Spinal cord (tissue), 10 donors: Measurements from ENCODE around the gene TBC1D3I. TPM values are rescaled to one million over a fixed set of nuclear protein-coding genes. Genes with fewer than 3 reads are reported as not detected.
"Not testable (repeated sequence)": the region's sequence is repeated elsewhere in the genome, so short reads cannot be mapped to it uniquely, and the experiment has no call there.

Experiments used
- DNase-seq, 6 donors: peaks; one replicate each; pipeline versions ENCODE4 v3.0.0 to v3.0.0-alpha.2; 2013 to 2015; ENCODE audit warnings: low spot score in 6 of 6, low read depth in 4 of 6
- H3K27ac ChIP-seq: one replicate; pipeline ENCODE4 v1.5.1; 2013; ENCODE audit warnings: low read depth, low read length, control low read depth
- H3K27me3 ChIP-seq: one replicate; pipeline ENCODE4 v1.6.1; 2013; ENCODE audit warnings: low read length; ENCODE audit not compliant: control insufficient read depth, insufficient read depth
- H3K36me3 ChIP-seq: one replicate; pipeline ENCODE4 v1.6.1; 2013; ENCODE audit warnings: low read length; ENCODE audit not compliant: control insufficient read depth, insufficient read depth
- H3K4me1 ChIP-seq: one replicate; pipeline ENCODE4 v1.6.1; 2013; ENCODE audit warnings: low read length; ENCODE audit not compliant: control insufficient read depth, insufficient read depth
- H3K4me3 ChIP-seq: one replicate; pipeline ENCODE4 v1.5.1; 2013; ENCODE audit warnings: low read depth, low read length, control low read depth
- H3K9me3 ChIP-seq: one replicate; pipeline ENCODE4 v1.6.1; 2013; ENCODE audit warnings: low read length; ENCODE audit not compliant: control insufficient read depth, insufficient read depth
- WGBS: methylation state at CpG from one replicate; pipeline ENCODE4 v1.1.5; 2013; ENCODE audit warnings: missing lambda C conversion rate; ENCODE audit not compliant: insufficient coverage; 5-methylcytosine and 5-hydroxymethylcytosine counted together
- long read RNA-seq, 4 donors: transcript quantifications; one replicate each; lab custom pipeline, GENCODE V29; 2026
- polyA plus RNA-seq, 2 donors: library from polyadenylated mRNA; unstranded; fragments of 120-200 nt; gene quantifications; one replicate each; pipeline ENCODE4 v1.2.1, GENCODE V29; 2013; ENCODE audit not compliant: insufficient read length in 2 of 2
- total RNA-seq, 2 donors: library from RNA; depleted of rRNA in 1 of 2; stranded (reverse); fragments of 120-200 nt in 1 of 2; fragments of >200 nt in 1 of 2; gene quantifications; one replicate each; pipeline versions ENCODE4 v1.2.3 to v1.2.4, GENCODE V29; 2013 to 2014
- donor health status: healthy.

TBC1D3I gene
- total RNA-seq = not detected
- 1 to 10 TPM in 1 of 2 donors, under 1 TPM in 1; 0.68 to 9.5 TPM for polyA plus RNA-seq
- long read RNA-seq, donor 1 = 0 reads
- long read RNA-seq, donor 2 = 0 reads
- long read RNA-seq, donor 3 = 0 reads
- long read RNA-seq, donor 4 = 0 reads

- H3K27ac ChIP-seq, H3K36me3 ChIP-seq, H3K9me3 ChIP-seq, H3K4me3 ChIP-seq, H3K27me3 ChIP-seq, DNase-seq, H3K4me1 ChIP-seq: not testable (repeated sequence)
- no CpG with 5 or more reads among the region's 11 CpGs for WGBS
Observed at GRCh38 chr17:36264470-36264869, at the start of gene TBC1D3I. TBC1D3I (minus strand) TSS chr17:36264570; CDS start chr17:36262985, 1,585 bp downstream.

- not testable (repeated sequence) for DNase-seq, H3K9me3 ChIP-seq, H3K4me1 ChIP-seq, H3K27ac ChIP-seq, H3K4me3 ChIP-seq, H3K27me3 ChIP-seq, H3K36me3 ChIP-seq
- WGBS = no CpG with 5 or more reads among the region's 1 CpG
Observed at GRCh38 chr17:36295161-36295560, 30.8 kb upstream of the TBC1D3I start.

GRCh38 chr17:36289965-36290612 lies 25.7 kb upstream of the TBC1D3I start:
- H3K27ac ChIP-seq, H3K36me3 ChIP-seq, H3K4me3 ChIP-seq, DNase-seq, H3K9me3 ChIP-seq, H3K27me3 ChIP-seq, H3K4me1 ChIP-seq: not testable (repeated sequence)
- WGBS = no CpG with 5 or more reads among the region's 2 CpGs

- H3K27me3 ChIP-seq, H3K36me3 ChIP-seq, H3K4me1 ChIP-seq, H3K9me3 ChIP-seq, H3K27ac ChIP-seq, DNase-seq, H3K4me3 ChIP-seq: not testable (repeated sequence)
- no CpG with 5 or more reads among the region's 5 CpGs for WGBS
Observed at GRCh38 chr17:36284219-36284618, 19.8 kb upstream of the TBC1D3I start.

GRCh38 chr17:36283256-36283655 lies 18.9 kb upstream of the TBC1D3I start:
- not testable (repeated sequence) for H3K9me3 ChIP-seq, H3K36me3 ChIP-seq, H3K4me3 ChIP-seq, DNase-seq, H3K27ac ChIP-seq, H3K27me3 ChIP-seq, H3K4me1 ChIP-seq
- WGBS = no CpG with 5 or more reads among the region's 1 CpG

GRCh38 chr17:36242046-36242445 lies 22.3 kb downstream of the TBC1D3I start:
- H3K4me3 ChIP-seq, H3K4me1 ChIP-seq, H3K27me3 ChIP-seq, DNase-seq, H3K36me3 ChIP-seq, H3K9me3 ChIP-seq, H3K27ac ChIP-seq: not testable (repeated sequence)
- no CpG with 5 or more reads among the region's 4 CpGs for WGBS

GRCh38 chr17:36229644-36230043 lies 34.7 kb downstream of the TBC1D3I start:
- H3K27me3 ChIP-seq, H3K4me1 ChIP-seq, H3K27ac ChIP-seq, H3K36me3 ChIP-seq, DNase-seq, H3K4me3 ChIP-seq, H3K9me3 ChIP-seq: not testable (repeated sequence)
- no CpG with 5 or more reads among the region's 5 CpGs for WGBS

- not testable (repeated sequence) for H3K36me3 ChIP-seq, H3K27ac ChIP-seq, H3K27me3 ChIP-seq, H3K4me3 ChIP-seq, DNase-seq, H3K4me1 ChIP-seq, H3K9me3 ChIP-seq
- 88% methylated on average over 5 of the region's 12 CpGs for WGBS
Observed at GRCh38 chr17:36222967-36223366, 41.4 kb downstream of the TBC1D3I start.

GRCh38 chr17:36221581-36222100 lies 42.7 kb downstream of the TBC1D3I start:
- H3K36me3 ChIP-seq, H3K27ac ChIP-seq, H3K27me3 ChIP-seq, H3K4me1 ChIP-seq, H3K4me3 ChIP-seq, H3K9me3 ChIP-seq, DNase-seq: not testable (repeated sequence)
- WGBS = 93% methylated on average over 3 of the region's 4 CpGs
